Right ventricle myocardium inferior (tissue), 1 donor: ENCODE data around the gene FOXQ1. TPM values are rescaled to one million over a fixed set of nuclear protein-coding genes. Genes with fewer than 3 reads are reported as not detected.
"Not testable (repeated sequence)": the region's sequence is repeated elsewhere in the genome, so short reads cannot be mapped to it uniquely, and the experiment has no call there.

Experiments
- ATAC-seq: fragments of 200-7000 bp; cut with Tn5 transposase; one replicate; pipeline ENCODE4 v1.9.1; 2020; ENCODE audit warnings: mild to moderate bottlenecking, moderate library complexity
- DNase-seq: peaks from one replicate; pipeline ENCODE4 v3.0.0; 2021; ENCODE audit errors: missing footprints
- intact Hi-C: fragments of 100-400 bp; cut with DNase I; formaldehyde crosslinking; loops from one replicate; pipeline ENCODE4 v1.11.0; 2022
- total RNA-seq: library from RNA; stranded (reverse); fragmentation: NEBNext Ultra II Directional; extraction: Animal tissue kit (Norgen Biotek cat#: 25700); gene quantifications from one replicate; pipeline ENCODE4 v1.2.1, GENCODE V29; 2021
- donor health status: DM: no; HTN: yes; CAD: no; lungs with severe emphysema.

The FOXQ1 gene
- total RNA-seq, 1 donor from 2014 or later = not detected

DNA sequence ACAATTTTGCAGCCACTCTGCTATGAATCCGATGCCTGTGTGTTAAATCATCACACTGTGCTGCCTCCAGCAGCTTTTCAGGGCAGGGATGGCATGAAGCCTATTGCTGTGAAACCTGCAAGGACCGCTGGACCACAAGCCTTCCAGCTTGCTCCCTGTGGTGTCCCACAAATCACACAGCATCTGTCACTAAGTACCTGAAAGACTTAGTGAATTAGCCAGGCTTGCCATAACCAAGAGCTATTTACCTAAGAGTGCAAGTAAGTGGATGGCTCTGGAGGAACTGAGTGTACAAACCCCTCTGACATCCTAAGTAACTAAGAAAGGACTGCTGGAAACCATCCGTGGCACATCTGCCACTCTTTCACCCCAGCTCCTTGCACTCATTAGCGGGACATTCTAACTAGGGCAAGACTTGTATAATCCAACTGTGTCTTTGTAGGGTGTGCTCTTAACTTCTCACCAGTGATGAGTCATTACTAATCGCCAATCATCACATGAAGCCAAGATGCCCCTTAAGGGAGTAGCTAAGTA is 34.7 kb downstream of the FOXQ1 start:
- DNase-seq (no peak), ATAC-seq (peak; percentile 44)
- intact Hi-C loops = no loop called here

DNA sequence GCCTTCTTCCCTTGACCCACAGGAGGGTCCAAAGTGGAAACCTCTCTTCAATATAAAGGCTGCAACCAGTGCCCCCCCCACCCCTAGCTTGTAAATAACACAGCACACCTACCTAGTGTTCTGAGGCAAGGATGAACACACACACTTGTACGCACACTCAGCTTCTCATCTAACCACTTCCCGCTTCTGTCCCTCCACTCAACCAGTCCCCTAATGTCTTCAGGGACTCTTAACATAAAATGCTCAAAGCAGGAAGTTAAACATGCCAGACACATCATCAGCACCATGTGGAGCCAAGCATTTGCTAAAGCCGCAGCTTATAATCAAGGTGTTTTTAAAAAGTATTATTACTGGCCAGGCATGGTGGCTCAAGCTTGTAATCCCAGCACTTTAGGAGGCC is 35.3 kb downstream of the FOXQ1 start:
- ATAC-seq = no peak
- intact Hi-C loops = no loop called here
- DNase-seq = no peak

DNA sequence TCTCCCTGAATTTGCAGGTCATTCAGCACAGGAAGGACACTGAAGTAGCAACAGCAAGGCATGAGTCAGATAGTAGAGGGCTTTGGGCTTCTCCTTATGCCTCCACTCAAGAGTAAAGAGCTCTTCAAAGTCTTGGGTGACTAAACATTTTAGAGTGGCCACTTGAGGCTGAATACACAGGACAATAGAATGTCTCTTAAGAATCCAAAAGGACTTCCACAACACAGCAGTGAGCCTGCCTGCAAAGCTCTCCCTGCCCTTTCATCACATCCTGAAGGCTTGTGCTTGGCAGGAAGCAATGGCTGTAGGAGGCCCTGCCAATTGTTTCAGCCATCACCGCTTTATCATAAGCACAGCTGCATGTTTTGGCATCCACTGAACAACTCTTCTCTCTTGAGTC is 36.8 kb downstream of the FOXQ1 start:
- intact Hi-C loops = no loop called here
- peak; percentile 96 for ATAC-seq
- DNase-seq = peak; percentile 72

DNA sequence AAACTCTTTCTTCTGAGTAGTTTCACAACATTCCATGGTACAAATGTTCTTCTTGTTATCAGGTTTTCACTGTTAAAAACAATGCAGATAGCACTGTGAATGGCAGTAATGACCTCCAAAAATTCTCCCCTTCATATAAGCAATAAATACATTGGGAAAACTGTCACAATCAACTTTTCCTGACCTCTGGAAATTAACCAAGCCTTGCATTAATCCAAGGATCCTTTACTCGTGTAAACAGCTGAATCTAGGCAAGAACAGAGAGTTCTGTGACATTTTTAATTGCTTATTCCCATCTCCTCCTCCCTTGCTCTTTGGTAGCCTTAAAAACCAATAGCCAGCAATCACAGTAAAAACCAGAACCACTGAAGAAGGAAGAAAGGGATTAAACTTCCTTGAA is 37.8 kb downstream of the FOXQ1 start:
- intact Hi-C loops = no loop called here
- DNase-seq (no peak), ATAC-seq (no peak)

DNA sequence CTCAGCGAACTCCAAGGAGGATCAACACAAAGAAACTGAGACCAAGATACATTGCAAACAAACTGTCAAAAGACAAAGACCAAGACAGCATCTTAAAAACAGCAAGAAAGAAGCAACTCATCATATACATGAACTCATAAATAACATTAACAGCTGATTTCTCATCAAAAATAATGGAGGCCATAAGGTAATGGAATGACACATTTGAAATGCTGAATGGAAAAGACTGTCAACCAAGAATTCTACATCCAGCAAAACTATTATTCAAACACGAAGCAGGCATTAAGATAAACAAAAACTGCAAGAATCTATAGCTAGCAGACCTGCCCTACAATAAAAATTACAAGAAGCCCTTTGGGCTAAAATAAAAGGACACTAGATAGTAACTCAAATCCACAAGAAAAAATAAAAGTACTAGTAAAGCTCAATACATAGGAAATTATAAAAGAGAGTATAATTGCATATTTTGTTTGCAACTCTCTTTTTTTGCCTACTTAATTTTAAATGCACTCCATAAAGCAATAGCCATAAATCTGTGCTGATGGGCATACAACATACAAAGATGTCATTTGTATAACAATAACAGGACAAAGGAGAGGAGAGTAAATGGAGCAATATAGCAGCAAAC is 39.6 kb downstream of the FOXQ1 start:
- no peak for ATAC-seq
- intact Hi-C loops = no loop called here
- DNase-seq = no peak

DNA sequence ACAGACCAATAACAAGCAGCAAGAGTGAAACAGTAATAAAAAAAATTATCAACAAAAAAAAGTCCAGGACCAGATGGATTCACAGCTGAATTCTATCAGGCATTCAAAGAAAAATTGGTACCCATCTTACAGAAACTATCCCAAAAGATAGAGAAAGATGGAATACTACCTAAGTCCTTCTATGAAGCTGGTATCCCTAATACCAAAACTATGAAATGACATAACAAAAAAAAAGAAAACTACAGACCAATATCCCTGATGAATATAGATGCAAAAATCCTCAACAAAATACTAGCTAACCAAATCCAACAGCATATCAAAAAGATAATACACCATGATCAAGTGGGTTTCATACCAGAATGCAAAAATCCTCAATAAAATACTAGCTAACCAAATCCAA is 43.2 kb downstream of the FOXQ1 start:
- intact Hi-C loops, ATAC-seq, DNase-seq: not testable (repeated sequence)

DNA sequence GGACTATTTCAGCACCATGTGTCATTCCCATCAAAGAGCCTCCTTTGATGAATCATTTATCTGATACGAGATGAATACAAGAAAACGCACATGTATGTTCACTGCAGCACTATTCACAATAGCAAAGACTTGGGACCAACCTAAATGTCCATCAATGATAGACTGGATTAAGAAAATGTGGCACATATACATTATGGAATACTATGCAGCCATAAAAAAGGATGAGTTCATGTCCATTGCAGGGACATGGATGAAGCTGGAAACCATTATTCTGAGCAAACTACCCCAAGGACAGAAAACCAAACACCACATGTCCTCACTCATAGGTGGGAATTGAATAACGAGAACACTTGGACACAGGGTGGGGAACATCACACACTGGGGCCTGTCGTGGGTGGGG is 49.8 kb downstream of the FOXQ1 start:
- ATAC-seq, intact Hi-C loops, DNase-seq: not testable (repeated sequence)

DNA sequence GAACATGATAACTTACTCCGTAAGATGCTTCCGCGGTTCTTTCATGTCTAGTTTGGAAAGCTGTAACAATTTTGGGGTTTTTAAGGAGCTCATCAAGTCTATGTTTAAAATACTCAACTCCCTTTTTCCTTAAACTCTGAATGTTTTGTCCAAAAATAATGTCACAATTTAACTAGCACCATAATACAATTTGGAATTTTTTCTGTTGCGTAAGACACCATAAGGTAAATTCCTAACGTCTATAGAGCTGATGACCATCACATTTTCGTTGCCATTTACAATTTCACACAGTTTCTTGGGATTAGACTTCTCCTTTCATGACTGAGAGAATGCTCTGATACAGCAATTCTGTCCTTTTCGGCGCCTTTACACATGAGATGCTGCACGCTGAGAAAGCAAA is 50.7 kb downstream of the FOXQ1 start:
- ATAC-seq (no peak), DNase-seq (no peak)
- intact Hi-C loops = no loop called here

DNA sequence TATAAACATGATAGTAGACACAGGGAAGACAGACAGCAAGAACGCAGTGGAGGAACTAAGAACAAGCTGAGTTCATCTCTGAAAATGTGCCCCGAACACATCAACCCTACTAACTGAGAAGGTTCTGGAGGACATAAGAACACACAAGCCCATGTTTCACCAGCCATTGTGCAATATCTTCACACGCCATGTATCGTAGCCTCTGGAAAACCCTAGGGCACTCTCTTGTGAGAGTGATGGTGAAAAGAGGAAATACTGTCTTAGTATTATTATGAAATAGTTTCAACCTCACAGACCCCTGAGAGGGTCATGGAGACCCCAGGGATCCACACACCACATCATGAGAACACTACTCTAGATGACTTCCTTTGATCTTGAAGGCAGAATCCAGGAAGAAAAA is 51.4 kb downstream of the FOXQ1 start:
- intact Hi-C loops = no loop called here
- ATAC-seq (peak; percentile 78), DNase-seq (no peak)

DNA sequence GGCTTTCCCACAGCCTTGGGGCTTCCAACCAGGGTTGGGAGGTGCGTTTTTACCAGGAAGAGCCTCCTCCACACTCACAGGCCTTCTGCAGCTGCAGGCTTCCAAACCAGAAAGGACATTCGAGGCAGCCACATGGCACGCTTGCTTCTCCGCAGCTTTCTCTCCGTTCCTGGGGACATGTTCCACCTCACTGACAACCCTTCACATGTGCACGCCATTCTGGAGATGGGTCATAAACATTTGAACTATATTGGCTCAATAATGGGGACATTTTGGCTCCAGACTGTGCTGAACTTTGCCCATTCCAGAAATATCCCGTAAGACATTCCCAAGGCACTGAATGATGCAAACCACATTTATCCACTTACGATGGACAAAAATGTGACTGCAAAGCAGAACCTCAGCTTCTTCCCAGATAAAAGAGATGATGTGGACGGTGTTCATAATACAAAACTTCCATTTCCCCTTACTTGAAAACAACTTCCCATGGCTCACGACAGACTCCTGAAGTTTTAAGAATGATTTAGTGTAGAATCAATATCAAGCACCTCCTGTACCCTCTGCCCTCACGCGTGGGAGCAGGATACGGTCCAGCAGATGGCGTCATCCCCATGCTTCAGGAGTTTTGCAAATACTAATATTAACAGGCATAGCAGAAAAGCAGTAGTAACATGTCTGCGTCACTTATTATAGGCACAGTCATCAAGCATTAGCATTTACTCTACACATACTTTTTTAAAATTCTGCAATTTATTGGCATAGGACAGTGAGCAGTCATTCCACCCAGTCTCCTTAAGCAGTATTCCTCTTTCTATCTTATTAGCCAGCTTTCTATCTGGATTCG is 52.1 kb downstream of the FOXQ1 start:
- ATAC-seq = peak; percentile 81
- intact Hi-C loops = no loop called here
- DNase-seq = no peak

Other genes starting within 250 kb of the FOXQ1 start
- 0.24 TPM for gene FOXF2, start 77.5 kb downstream of the FOXQ1 start, total RNA-seq